Islet of Langerhans (tissue), 1 donor: ENCODE measurements around the gene ADAMTS17.
"Not testable (repeated sequence)": the region's sequence is repeated elsewhere in the genome, so short reads cannot be mapped to it uniquely, and the experiment has no call there.

Experiments
- FAIRE-seq: peaks from one replicate; lab custom pipeline; 2011; peaks lifted over from hg19 to GRCh38; lab: Jason Lieb, UNC

The ADAMTS17 gene

DNA sequence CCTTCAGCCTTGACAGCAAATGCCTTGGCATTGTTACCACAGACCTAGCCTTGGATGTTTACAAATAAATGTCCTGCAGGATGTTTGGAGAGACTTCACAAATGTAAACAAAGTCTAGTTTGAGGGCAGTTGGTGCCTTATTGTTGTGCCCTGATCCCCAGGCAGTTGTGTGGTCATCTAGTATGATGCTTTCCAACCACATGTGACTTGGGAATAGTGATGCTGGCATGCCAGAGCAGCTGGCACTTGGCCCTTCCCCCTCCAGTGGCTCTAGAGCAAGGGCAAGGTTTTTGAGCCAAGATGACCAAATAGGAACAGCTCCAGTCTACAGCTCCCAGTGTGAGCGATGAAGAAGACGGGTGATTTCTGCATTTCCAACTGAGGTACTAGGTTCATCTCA is 258.2 kb downstream of the ADAMTS17 start:
- FAIRE-seq, result no peak

DNA sequence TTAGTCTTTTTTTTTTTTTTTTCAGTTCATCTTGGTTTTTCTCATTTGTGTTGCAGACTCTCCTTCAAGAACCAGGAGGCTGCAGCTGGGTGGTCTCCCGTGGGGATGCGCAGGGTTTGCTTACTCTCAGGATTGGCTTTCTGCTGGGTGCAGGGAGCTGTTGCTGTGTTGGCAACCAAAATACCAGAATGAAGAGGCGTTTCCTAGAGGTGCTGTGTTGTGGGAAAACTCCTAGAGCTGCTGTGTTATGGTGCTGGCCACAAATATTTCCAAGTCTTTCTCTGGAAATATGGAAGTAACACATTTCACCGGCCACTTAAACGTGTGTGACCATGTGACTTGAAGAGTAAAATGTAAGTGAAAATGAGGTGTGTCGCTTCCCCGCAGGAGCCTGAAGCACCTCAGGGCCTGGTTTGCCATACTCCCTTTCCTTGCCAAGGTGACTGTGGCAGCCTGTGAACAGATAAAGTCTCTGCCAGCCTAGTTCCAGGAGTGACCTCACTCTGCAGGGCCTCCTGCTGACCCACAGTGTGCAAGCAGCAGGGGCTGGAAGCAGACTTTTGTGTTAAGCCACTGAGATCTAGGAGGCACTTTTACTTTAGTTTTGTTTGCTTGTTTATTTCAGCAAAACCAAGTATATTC is 258.9 kb downstream of the ADAMTS17 start:
- no peak for FAIRE-seq

DNA sequence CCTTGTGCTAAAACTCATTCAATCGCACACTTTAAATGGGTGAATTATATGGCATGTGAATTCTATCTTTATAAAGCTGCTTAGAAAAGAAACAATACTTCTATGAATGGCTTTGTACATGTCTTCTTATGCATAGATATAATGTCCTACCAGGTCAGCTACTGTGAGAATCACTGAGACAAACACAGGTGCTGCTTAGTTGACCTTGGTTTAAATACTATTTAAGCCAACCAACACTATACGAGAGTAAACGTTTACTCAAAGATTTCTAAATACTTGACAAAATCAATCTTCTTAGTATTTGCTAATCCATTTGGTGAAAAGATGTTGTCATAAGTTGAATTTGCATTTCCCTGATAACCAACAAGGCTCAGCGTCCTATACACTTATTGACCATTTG is 260.3 kb downstream of the ADAMTS17 start:
- FAIRE-seq, result no peak

DNA sequence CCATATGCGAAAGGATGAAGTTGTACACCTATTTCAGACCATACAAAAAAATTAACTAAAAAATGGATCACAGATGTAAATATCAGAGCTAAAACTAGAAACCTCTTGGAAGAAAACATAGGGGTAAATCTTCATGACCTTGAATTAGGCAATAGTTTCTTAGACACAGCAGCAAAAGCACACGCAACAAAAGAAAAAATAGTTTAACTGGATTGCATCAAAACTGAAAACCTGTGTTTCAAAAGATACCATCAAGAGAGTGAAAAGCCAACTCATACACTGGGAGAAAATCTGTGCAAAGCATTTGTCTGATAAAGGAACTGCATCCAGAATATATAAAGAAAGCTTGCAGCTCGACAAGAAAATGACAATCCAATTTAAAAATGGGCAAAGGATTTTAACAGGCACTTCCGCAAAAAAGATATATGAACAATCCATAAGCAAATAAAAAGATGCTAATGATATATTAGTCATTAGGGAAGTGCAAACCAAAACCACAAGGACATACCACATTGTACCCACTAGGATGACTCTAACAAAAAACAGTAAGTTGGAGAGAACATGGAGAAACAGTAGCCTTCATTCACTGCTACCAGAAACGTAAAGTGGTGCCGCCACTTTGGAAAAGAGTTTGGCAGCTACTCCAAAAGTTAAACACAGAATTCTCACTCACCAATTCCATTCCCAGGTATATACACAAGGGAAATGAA is 263.1 kb downstream of the ADAMTS17 start:
- no peak for FAIRE-seq

DNA sequence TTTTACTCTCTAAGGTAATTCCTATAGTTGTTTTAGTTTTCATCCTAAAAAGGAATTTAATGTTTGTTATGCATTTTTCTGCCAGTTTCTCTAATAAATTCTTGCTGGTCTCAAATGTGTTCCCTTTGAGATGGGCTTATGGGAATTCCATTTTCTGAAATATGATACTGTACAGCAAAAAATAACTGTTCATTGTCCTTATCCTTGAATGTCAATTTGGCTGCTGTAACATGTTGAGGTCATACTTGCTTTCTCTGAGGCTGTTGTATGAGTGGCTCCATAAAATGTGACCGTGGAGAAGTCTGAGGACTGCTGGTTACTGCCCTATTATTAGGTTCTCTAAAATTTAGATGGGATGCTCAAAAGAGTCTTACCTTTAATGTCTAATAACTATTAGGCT is 266.5 kb downstream of the ADAMTS17 start:
- no peak for FAIRE-seq

DNA sequence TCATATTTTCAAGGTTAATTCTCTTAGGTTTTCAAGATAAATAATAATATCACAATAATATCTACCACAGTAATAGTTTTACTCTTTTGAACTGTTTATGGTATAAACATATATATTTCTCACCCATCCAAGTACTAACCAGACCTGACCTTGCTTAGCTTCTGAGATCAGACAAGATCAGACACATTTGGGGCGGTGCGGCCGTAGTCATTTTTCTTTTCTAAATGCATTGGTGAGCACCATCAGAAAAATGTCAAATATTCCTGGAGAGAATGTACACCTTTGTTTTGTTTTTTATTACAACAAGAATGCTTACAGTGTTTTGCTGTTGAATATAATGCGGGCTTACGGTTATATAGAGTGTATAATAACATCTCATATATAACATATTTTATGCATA is 267.8 kb downstream of the ADAMTS17 start:
- no peak for FAIRE-seq

DNA sequence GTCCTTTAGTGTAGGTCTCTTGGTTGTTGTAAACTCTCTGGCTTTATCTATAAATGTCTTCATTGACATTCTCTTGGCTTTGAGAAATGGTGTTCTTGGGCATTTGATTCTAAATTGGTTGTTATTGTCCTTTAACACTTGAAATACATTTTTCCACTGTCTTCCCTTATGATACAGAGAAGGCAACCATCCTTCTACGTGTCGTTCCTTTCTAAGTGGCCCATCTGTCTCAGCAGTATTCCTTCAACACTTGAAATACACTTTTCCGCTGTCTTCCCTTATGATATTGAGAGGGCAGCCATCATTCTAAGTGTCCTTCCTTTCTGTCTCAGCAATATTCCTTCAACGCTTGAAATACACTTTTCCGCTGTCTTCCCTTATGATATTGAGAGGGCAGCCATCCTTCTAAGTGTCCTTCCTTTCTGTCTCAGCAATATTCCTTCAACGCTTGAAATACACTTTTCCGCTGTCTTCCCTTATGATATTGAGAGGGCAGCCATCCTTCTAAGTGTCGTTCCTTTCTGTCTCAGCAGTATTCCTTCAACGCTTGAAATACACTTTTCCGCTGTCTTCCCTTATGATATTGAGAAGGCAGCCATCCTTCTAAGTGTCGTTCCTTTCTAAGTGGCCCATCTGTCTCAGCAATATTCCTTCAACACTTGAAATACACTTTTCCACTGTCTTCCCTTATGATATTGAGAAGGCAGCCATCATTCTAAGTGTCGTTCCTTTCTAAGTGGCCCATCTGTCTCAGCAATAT is 275.1 kb downstream of the ADAMTS17 start:
- not testable (repeated sequence) for FAIRE-seq

DNA sequence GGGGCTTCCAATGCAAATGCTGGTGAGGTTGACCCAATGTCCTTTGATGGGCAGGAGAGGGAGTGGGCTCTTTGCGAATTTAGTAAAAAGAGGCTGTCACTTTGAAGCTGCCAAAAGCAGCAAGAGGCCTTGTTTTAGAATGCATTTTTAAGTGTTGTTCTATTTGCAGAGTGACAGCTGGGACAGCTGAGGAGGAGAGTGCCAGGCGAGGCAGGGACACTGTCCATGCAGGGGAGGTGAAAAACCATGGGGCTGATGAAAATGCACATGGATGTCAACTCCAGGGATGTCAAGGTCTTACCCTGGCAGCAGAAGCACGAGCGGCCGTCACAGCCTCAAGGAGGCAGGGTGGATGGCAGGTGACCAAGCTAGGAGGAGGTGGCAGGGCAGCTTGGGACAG is 279.8 kb downstream of the ADAMTS17 start:
- no peak for FAIRE-seq

DNA sequence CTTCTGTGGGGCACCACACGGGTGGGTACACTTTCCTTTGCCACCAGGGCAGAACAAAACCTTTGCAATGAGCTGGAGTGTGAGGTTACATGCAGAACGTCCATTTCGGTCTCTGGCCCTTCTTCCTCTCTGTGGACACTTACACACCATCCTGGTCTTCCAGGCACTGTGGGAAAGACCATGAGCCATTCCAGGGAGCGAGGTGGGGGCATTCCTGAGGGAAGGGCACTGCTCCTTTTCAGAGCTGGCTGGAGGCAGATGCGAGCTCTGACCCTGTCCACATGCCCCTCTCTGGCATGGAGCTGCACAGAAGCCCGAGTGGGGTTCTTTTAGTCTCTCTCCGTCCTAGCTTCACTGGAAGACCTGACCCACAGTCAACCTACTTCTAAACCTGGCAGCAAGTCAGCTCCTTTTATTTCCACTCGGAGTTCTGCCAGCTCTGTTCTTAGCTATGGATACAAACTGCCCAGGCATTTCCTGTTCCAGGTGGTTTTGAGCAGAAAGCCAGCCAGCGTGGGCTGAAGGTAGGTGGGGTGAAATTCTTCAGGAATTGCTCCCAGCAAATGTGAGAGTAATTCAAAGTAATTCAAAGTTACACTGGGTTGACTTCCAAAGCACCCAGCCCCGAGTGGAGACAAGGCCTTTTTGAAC is 281.4 kb downstream of the ADAMTS17 start:
- FAIRE-seq, result no peak

DNA sequence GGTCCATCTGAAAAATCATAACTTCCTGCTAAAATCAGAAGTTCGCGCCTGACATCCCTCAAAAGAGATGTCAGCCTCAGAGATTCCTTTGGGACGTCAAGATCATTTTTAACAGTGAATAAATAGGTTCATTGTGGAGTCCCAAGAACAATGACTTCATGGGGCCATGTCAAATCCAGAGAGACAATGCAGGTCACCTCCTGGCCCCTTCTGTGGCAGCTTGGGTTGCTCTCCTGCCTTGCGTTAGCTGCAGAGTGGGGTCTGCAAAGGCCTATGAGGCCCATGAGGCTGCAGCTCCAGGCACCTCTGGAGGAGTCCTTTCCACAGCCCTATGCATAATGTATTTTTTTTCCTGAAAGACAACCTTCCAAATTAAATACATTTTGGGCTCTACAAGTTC is 282.3 kb downstream of the ADAMTS17 start:
- FAIRE-seq, result no peak

DNA sequence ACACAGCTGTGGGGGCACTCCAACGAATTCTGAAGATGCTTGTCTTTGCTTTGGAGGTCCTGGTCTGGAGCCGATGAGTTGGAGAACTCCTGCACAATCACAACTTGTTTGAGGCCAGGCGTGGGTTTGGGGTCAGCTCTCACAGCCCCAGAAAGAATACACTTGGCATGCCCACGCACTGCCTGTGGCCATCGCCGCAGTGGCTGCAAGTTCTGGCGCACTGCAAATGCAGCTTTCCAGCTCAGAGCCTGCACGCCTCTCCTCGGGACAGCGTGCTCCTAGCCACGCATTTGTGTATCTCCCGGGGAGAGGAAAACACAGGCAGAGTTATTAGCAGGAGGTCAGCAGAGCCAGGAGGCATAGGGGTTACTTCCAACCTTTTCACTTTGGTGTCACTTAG is 282.7 kb downstream of the ADAMTS17 start:
- FAIRE-seq, result no peak

DNA sequence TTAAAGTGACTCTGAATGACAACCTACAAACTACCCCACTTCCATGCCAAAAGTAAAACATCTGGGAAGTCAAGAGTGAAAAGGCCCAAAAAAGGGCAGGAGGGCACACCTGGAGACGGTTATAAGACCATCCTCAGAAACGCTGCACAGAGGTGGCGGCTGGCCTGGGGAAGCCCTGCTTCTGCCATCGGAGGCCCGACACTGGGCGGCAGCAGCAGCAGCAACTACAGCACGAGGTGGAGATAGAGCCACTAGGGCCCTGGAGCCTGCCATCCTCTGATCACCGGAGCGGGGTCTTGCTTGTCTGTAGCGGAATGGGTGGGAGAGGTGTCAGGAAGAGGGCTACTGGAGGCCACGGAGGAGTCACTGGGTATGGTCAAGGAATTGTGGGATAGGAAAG is 283.3 kb downstream of the ADAMTS17 start:
- no peak for FAIRE-seq

DNA sequence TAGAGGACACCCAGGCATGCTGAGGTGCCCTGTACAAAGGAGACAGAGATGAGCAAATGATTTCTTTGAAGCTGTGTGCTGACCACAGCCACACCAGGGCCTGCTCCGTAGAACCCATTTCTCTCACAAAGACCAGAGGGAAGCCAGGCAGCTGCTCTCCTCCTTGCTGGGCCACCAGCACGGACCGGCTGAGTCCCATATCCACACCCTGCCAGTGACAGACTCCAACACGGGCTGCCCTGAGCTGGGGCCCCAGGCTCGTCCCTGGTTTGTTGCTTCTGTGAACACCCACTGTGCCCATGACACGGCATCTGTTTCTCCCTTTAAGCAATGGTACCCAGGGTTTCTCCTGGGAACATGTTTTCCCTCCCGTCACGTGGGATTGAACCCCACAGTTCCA is 284.5 kb downstream of the ADAMTS17 start:
- FAIRE-seq, result no peak

DNA sequence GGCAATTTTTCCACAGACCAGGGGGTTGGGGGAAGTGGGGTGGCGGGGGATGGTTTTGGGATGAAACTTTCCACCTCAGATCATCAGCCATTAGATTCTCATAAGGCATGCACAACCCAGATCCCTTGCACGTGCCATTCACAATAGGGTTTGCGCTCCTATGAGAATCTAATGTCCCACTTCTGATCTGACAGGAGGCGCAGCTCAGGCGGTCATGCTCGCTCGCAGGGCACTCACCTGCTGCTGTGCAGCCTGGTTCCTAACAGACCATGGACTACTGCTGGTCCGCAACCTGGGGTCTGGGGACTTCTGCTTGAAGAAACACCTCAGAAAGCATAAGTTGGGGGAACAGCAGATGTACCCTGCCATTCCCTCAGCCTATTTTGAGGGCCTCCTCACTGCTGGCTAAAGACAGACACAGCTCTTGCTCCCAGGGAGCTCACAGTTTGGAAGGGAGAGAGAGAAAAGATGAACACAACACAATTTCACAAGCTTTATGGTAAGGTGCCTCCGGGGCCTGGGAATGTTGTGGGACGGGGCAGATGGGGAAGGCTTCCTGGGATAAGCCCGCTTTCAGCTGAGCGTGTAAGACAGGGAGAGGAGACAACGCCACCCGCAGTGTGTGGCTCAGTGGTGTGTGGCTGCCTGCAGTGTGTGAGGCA is 285.2 kb downstream of the ADAMTS17 start:
- FAIRE-seq, result no peak

DNA sequence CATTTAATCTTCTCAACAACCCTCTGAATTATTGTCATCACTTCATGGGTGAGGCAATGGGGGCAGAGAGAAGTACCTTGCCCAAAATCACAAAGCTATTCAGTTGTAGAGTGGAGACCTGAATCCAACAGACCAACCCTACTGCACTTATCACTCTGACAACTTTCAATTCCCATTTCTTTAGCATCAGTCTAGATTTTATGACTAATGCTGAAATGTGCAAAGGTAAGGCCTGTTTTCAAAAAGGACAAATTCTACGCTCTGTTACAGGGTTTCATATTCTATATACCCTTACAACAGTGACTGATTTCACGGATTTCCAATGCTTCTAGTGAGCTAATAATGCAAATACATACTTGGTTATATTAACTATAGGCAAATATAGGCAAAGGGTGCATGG is 286.0 kb downstream of the ADAMTS17 start:
- no peak for FAIRE-seq

DNA sequence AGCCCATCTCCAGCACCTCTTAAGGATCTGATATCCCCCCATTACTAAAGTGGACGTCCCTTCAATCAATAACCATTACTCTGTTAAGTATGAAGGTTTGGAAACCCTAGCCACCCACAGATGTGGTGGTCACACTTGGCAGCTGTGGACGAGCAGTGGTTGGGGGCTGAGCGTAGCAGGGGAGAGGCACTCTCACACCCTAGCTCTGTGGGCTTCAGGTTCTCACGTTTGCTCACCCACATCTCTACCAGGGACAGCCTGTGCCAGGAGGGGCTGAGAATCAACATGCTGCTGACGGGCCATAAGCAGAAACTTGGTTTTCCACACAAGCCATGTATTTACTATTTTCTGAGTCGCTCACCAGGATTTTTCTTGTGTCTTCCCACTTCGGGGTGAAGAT is 287.2 kb downstream of the ADAMTS17 start:
- no peak for FAIRE-seq

DNA sequence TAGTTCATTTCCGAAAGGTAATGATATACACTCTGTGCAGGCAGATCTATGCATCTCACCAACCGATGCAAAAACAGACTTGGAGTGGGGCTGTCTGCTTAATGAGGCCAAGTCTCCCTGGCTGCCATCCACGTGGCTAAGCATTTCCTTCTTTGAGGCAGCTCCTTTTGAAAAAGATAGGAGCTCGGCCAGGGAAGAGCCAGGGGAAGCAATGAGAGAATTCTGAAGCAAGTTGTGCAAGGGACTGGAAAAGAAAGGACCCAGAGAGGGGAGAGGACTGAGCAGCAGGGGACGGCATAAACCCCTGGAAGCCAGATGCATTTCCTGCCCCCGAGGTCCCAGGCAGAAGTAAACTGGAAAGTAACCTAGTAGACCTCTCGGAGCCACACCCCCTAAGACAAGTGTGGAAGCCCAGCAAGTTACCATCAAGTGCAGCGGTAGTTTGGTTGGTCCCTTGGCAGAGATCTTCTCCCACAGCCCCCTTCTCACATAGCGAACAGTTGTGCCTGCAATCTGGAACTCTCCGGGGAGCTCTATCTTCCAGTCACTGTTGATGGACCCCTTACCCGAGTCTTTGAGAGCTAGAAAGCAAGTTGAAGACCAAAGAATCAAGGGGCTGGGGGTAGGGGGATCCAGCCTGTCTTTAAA is 288.2 kb downstream of the ADAMTS17 start:
- no peak for FAIRE-seq

DNA sequence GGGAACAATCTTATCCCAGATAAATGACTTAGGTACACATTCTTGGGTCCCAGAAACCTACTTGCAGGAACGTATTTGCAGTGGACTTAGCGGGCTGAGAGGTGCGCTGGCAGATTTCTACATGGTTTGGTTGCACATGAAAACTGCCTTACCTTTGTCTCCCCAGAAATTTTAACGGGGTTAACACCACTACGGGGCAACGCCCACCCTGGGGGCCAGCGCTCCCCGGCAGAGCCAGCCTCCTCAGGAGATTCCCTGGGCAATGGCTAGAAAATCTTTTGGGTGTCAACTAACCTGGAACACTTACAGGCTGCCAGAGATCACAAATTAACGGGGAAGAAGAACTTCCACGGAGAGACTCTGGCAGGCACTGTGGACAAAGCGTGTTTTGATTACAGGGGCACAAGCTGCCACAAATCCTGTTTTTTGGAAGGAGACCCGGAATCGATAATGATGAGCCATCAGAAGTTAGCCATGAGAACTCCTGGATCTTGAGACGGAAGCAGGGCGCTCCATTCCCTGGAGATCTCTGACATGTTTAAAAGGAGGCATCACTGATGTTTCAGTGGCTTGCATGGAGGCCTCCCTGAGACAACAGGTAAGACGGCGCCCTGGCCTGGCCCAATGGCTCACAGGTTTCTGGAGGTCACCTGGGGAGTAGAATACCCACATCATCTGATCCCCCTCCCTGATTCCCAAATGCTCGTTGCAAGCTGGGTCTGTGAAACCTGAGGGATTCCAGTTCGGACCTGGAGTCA is 288.9 kb downstream of the ADAMTS17 start:
- FAIRE-seq, result no peak

DNA sequence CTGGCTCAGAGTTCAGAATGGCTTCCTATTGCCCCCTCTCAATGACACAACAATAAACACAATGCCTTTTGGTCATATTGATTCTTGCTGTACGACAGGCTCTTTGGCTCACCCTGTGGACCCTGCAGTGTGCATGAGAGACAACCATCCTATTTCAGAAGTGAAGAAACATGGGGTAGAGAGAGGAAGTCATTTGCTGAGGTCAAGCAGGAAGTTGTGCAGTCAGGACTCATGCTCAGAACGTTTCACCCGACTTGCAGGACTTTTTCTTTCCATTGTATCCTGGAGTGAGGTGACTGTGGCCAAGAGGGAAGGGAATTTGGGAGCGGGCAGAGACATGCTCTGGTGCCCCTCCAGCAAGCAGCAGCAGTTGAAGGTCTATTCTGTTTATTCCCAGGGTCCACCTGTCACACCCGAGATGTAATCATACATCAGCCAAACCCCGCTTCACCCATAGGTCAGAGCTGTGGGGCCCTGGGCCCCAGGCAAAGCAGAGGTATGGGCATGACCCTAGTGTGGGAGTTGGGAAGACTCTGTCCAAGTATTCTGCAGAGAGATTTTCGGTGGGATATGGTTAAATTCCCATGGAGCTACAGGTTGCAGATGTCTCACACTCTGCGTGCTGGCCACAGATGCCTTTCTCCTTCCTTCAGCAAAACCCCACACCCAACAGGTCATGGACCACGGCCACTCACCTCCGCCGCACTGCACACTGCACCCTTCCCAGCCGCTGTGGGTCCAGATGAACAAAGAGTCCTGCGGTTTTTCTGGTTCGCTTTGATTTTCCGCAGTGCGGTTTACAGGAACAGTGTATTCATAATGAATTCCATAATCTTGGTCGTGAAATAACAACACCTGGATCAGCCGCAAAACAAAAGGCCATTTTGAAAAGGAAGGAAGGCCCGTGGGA is 290.6 kb downstream of the ADAMTS17 start:
- no peak for FAIRE-seq
